ENCODE data around the gene IRAK1BP1. TPM values are rescaled to one million over a fixed set of nuclear protein-coding genes. Genes with fewer than 3 reads are reported as not detected.

IRAK1BP1 gene
- total and polyA plus RNA-seq, 9 of the 15 experiments (the other 6 are each of a cell fraction or from before 2014, with no cell fraction given) = 1.8 to 3.7 (median 2.1) TPM

- ATAC-seq = no peak
- no TSS peak for BruUV-seq (replicated peaks)
- no peaks in the 10 kb centered on the region for H3K79me2 ChIP-seq (ENCODE audit: control insufficient read depth, insufficient read depth, low read length)
- no peak overlapping the region for H3K4me3 ChIP-seq
- TF ChIP-seq BRF2 (IDR thresholded peaks at IDR 0.05; ENCODE audit: borderline replicate concordance, insufficient read depth, insufficient read length) (no peak), MCM3 (IDR thresholded peaks at IDR 0.05) (no peak), SMAD4 (CRISPR knock-in tag; conservative IDR thresholded peaks at IDR 0.05) (no peak), ZC3H4 (CRISPR knock-in tag; IDR thresholded peaks at IDR 0.05; ENCODE audit: borderline replicate concordance) (no peak), ZZZ3 (IDR thresholded peaks at IDR 0.05) (no peak), ZNF134 (CRISPR knock-in tag; conservative IDR thresholded peaks at IDR 0.05) (no peak), RBM17 (IDR thresholded peaks at IDR 0.05; ENCODE audit: borderline replicate concordance, low read depth, low read length) (no peak), RNF2 (IDR thresholded peaks at IDR 0.05) (no peak), AFF4 (CRISPR knock-in tag; IDR thresholded peaks at IDR 0.05) (no peak), CREB3L1 (IDR thresholded peaks at IDR 0.05; ENCODE audit: borderline replicate concordance, low read depth) (no peak)
- in situ Hi-C loops (cut with MboI) (no loop called here), intact Hi-C loops (cut with micrococcal nuclease) (no loop called here)
- ChIA-PET CTCF (ENCODE audit: low intra/inter-chr PET ratio) (no interaction called here), POLR2A (interaction anchor here (0.7 to 1.0 kb wide), 2 partner anchors 12 to 17 kb away, joined by 3 read pairs; no protein-coding TSS in a partner anchor)
- no peak overlapping the region for H3K27ac ChIP-seq (ENCODE audit: extremely low read depth, low read depth, low read length)
- H3K9me1 ChIP-seq (ENCODE audit: control insufficient read depth, insufficient read depth, low read length) = no peaks in the 10 kb centered on the region
- no peaks in the 10 kb centered on the region for H3K36me3 ChIP-seq (ENCODE audit: control insufficient read depth, insufficient read depth, low read length)
- no peak for DNase-seq (ENCODE audit: extremely low read depth in 1 of 4, low spot score in 3 of 4)
- no peaks in the 10 kb centered on the region for H3K27me3 ChIP-seq (ENCODE audit: control insufficient read depth in 2 of 2, insufficient read depth in 2 of 2, low read length in 2 of 2)
- no peak overlapping the region for H3K9ac ChIP-seq (ENCODE audit: insufficient read depth in 1 of 2, low read depth in 2 of 2, low read length in 2 of 2)
- H3K4me2 ChIP-seq (ENCODE audit: insufficient read depth, low read length) = no peak overlapping the region
- WGBS (ENCODE audit: insufficient coverage, low coverage, missing lambda C conversion rate) = 0% methylated on average over 2 of the region's 2 CpGs
- no peaks in the 10 kb centered on the region for H3K4me1 ChIP-seq (replicated peaks in 1 of 2; ENCODE audit: control insufficient read depth in 2 of 2, insufficient read depth in 2 of 2, low read length in 2 of 2)
- no peak overlapping the region for H2AFZ ChIP-seq (ENCODE audit: low read depth, low read length)
- no peaks in the 10 kb centered on the region for H3K9me3 ChIP-seq (replicated peaks; ENCODE audit: control insufficient read depth, insufficient read depth, low read depth, low read length)
- FAIRE-seq = no peak
- H4K20me1 ChIP-seq (replicated peaks; ENCODE audit: control insufficient read depth, insufficient read depth, low read length) = no peaks in the 10 kb centered on the region
These were observed 22.5 kb upstream of the IRAK1BP1 start for GRCh38 chr6:78844899-78845298.

Data from K562 (cell line).